HG03095 (cell line): ENCODE results near the gene GRK6.
"Not testable (repeated sequence)": the region's sequence is repeated elsewhere in the genome, so short reads cannot be mapped to it uniquely, and the experiment has no call there.

Experiments used
- ATAC-seq: cut with Tn5 transposase; IDR thresholded peaks from one replicate; pipeline ENCODE4 v1.9.1; 2021; ENCODE audit warnings: moderate library complexity; ENCODE audit not compliant: unreplicated experiment

Gene GRK6

DNA sequence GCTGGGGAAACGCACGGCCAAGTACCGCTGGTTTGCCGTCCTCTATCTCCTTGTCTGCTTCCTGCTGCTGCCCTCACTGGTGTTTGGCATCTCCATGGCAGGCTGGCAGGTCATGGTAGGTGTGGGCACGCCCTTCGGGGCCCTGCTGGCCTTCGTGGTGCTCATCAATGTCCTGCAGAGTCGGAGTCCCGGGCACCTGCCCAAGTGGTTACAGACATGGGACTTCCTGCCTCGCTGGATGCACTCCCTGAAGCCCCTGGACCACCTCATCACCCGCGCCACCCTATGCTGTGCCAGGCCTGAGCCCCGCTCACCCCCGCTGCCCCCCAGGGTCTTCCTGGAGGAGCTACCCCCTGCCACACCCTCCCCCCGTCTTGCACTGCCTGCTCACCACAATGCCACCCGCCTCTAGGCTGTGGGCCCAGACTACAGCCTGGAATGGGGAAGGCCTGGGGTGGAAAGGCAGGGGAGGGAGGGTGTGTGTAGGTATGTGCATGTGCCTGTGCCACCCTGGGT, 28.5 kb upstream of the GRK6 start:
- no peak for ATAC-seq

GRCh38 chr5:177399997-177400868, 26.2 kb upstream of the GRK6 start, which contains the start of gene PFN3:
Gene PFN3 (minus strand): TSS chr5:177400661. CDS start chr5:177400576, 85 bp downstream.
- ATAC-seq, result no peak

DNA sequence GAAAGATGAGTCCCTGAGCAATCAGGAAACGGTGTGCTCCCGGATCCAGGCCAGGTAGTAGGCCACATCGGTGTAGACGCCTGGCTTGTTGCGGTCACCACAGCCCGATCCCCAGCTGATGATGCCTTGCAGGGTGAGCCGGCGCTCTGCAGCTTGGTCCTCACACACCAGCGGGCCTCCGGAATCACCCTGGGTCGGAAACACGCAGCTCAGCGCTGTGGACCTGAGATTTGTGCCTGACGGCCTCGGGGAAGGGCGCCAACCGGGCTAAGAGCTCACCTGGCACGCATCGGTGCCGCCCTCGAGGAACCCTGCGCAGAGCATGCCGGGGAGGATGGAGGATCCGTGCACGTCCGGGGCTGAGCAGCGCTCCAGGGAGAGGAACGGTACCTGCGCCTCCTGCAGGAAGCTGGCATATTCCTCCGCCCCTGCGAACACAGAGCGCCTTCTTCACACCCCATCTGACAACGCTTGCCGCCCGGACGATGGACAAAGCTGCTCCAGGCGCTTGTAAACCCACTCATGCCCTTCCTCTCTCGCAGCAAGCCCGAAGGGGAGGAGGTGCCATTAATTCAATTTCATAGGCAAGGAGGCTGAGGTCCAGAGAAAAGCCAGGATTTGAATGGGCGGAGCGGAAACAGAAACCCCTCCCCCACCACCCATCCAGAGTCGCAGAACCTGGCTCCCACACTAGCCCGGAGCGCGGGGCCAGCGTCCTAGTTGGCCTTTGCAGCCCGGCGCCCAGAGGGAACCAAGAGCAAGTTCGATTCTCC, 24.0 kb upstream of the GRK6 start:
- ATAC-seq, result no peak

GRCh38 chr5:177403102-177403791, 23.2 kb upstream of the GRK6 start:
- peak; percentile 19 for ATAC-seq

DNA sequence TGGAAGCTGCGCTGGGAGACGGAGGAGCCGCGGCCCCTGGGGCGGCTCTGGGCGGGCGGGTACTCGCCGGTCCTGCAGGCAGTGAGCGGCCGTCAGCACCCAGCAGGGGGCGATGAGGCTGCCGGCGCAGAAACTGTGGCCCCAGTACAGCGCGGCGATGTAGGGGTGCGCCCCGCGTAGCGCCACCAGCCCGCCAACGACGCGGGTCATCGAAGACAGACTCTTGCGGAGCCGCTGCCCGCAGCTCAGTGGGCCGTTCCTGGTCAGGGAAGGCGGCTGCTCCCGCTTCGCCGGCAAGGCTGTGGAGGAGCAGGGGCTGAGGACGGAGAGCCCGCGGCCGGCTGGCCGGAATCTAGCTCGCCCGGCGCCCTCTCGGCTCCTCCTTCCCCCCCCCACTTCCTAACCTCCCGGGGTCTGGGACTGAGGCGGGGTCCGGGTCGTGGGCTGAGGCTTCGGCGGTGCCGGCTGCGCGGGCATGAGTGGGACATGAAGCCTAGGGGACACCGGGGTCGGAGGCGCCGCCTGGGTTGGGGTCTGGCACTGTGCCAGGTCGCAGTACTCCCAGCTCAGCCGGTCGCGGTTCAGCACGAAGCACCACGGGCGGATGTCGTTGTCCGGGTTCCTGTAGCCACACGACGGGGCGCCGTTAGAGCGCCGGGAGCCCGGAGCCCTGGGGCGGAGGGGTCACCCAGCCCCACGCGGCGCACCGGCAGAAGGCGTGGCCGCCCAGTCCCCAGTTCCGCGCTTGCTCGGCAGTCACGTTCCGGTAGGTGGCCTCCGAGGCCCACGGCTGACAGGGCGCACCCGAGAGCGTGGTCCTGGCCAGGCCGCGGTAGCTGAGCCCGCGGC, 22.5 kb upstream of the GRK6 start:
- ATAC-seq, result peak; percentile 74

DNA sequence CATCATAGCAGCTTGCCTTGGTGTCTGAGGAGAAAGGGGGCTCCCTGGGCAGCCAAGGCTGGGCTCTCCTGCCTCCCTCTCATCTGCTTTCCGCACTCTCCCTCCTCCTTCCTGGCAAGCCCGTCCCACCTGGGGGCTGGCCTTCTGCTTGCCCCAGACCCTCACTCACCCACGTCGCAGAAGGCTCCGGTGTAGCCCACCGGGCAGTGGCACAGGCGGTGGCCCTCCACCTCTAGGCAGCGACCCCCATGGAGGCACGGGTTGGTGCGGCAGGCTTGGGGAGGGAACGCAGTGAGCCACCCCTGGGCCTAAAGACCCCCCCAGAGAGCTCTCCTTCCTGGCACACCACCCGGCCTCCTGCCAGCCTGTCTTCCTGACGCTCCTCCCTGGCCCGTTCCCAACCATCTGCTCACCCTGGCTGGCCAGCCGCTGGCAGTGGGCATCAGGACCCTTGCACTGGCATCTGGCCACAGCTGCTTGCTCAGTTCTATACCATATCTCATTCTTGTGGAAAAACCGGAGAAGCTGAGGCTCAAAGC, 21.8 kb upstream of the GRK6 start:
- no peak for ATAC-seq

DNA sequence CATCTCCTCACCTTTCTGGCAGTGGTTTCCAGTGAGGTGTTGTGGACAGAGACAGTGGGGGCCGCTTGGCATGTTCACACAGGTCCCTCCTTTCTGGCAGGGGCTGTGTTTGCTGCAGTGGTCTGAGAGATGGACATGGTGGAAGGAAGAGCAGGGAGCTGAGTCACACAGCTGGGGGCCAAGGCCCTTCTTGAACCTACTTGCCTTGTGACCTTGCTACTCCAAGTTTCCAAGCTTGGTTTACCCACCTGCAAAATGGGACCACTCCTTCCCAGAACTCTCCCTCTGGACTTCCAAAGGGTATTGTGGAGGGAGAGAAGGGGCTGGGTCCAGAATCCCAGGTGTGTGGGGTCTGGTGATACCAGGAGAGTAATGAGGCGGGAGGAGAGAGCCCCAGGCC, 21.2 kb upstream of the GRK6 start:
- ATAC-seq, result no peak

GRCh38 chr5:177405805-177406204, 20.7 kb upstream of the GRK6 start:
- no peak for ATAC-seq

DNA sequence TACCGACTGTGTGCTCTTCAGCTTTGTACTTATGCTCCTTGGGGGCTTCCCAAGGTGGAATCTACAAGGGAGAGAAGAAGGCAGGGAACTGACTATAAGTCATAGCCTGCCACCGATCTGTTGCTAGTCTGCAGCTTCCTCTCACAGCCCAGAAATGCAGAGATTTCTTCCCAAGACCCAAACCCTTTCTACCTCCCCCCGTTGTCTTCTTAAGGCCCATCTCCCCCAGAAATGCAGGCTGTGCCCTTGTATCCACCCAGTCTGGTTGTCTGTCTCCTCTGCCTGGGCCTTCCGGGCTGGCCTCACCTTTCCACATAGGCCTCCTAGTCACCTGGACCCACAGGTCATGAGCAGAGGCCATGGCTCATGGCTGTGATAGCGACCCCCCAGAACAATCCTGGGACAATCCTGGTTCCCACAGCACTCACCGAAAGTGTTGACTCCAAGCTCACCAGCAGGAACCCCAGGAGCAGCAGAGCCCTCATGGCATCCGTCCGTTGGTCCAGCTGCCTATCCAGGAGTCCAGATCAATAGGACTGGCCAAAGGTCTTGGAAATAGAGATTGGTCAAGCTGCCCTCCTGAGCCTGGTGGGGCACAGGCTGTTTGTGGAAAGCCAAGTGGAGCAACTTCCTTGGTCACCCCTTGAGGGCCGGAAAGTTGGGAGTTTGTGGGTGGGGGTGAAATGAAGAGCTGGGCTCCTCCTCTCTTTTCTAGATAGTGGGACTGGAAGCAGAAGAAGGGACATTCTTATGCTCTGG, 17.3 kb upstream of the GRK6 start, which contains the start of gene F12:
Gene F12, minus strand, starts transcription at position 522 of the 759 bp plus-strand sequence. Its CDS starts 37 bp downstream, at position 485.
- no peak for ATAC-seq

DNA sequence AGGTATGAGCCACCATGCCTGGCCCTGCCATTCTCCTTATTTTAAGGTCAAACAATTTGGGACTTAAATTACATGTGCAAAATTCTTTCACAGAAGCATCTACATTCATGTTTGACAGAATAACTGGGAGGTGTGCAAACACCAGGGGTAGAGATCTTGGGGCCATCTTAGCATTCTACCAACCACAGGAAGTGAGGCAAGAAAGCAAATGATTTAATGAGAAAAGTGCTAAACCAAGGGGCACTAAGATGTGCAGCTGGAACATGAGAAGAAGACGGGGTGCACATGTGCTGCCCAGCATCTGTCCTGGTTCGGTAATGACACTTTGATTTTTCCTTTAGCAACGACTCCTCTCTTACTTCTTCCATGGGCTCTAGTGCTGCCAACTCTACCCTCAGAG, 15.9 kb upstream of the GRK6 start:
- no peak for ATAC-seq

- ATAC-seq, result peak; percentile 58
These were observed 13.8 kb upstream of the GRK6 start for GRCh38 chr5:177412603-177413233.

DNA sequence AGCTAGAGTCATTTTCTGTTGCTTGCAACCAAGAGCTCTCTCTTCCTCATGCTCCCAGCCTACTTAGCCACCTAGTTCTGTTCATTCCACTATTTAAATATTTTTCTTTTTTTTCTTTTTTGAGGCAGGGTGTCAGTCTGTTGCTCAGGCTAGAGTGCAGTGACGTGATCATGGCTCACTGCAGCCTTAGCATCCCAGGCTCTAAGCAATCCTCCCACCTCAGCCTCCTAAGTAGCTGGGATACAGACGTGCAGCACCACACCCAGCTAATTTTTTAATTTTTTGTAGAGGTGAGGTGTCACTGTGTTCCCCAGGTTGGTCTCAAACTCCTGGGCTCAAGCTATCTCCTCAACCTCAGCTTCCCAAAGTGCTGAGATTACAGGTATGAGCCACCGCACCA, 12.0 kb upstream of the GRK6 start:
- ATAC-seq, result no peak

DNA sequence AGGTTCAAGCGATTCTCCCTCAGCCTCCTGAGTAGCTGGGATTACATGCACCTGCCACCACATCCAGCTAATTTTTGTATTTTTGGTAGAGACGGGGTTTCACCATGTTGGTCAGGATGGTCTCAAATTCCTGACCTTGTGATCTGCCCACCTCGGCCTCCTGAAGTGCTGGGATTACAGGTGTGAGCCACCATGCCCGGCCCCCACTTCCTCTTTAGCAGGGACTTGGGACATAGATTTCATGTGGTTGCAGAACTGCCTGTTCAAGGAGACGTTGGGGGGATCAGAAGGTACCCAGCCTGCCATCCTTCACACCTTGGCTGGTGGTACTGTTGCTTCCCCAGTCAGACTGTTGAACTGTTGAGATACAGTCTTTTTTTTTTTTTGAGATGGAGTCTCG, 9.4 kb upstream of the GRK6 start:
- not testable (repeated sequence) for ATAC-seq

GRCh38 chr5:177419046-177419445, 7.4 kb upstream of the GRK6 start:
- no peak for ATAC-seq

DNA sequence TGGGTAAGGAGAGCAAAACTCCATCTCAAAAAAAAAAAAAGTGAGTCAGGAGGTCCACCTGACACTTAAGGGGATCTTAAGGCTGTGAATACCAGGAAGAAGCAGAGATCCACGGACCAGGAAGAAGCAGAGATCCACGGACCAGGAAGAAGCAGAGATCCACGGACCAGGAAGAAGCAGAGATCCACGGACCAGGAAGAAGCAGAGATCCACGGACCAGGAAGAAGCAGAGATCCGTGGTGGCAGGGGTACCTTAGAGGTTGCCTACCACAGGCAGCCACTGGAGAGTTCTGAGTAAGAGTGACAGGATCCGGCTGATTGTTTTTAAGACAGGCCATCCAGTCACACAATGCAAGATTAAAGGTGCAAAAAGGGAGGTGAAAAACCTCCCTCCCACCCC, 6.0 kb upstream of the GRK6 start:
- ATAC-seq, result not testable (repeated sequence)

DNA sequence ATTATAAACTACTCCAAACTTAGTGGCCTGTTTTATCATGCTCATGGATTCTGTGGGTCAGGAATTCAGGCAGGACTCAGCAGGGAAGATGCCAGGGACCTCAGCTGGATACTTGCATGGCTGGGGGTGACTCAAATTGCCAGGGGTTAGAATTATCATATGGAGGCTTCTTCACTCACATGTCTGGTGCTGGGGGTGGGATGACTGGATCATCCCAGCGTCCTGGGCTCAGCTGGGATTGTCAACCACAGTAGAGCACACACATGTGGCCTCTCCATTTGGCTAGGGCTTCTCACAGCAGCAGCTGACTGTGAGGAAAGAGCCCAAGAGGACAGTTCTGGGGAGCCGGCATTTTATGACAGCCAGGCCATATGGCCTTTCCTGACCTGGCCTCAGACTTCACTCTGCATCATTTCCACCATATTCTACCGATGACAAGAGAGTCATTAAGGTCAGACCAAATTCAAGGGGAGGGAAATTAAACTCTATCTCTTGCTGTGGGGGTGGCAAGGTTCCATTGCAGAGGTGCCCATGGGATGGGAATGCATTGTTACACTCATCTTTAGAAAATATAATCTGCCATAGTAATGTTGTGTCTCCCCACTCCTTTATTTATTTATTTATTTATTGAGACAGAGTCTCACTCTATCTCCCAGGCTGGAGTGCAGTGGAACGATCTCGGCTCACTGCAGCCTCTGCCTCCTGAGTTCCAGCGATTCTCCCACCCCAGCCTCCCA, 5.2 kb upstream of the GRK6 start:
- ATAC-seq, result no peak

- ATAC-seq, result no peak
These were observed 2.8 kb upstream of the GRK6 start for GRCh38 chr5:177423671-177424070.

DNA sequence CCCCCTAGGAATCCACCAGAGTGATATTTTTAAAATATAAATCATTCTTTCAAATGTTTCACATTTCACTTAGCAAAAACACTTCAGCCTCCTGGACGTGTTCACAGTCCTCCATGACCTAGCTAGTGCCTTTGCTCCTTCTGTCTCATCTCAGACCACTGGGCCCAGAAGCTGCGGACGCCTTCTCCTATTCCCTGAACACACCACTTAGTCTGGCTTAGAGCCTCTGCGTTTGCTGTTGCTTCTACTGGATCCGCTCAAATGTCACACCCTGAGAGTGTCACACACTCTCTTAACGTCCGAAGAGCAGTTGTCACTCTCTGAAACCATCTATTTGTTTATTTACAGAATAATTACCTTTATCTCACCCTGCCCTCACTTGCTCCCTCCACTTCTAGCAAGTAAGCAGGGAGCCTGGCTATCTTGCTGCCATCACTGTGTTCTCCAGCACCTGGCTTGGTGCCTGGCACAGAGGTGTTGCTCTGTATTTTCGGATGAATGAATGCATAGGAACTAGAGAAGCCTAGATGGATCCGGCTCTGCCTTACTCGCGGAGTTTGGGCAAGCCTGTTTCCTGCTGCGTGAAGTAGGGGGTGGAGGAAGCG, 1.2 kb upstream of the GRK6 start:
- no peak for ATAC-seq
